Right cardiac atrium (tissue), 5 donors: ENCODE measurements around the gene CTSS. TPM values are rescaled to one million over a fixed set of nuclear protein-coding genes. Genes with fewer than 3 reads are reported as not detected.
A peak's percentile ranks its signal among the peaks of the same experiment; 100 is the strongest.

ENCODE experiments used
- ATAC-seq, 2 donors: fragments of 200-7000 bp; cut with Tn5 transposase; one replicate each; pipeline versions ENCODE4 v1.8.0 to v1.9.1; 2020; ENCODE audit warnings: moderate library complexity in 2 of 2, mild to moderate bottlenecking in 1 of 2
- DNase-seq, 3 donors: peaks; one replicate each; pipeline ENCODE4 v3.0.0-alpha.2; 2020
- H3K27ac ChIP-seq: one replicate; pipeline ENCODE4 v1.5.1; 2013; ENCODE audit warnings: mild to moderate bottlenecking, low read length, control low read depth, moderate library complexity
- H3K27me3 ChIP-seq: one replicate; pipeline ENCODE4 v1.6.1; 2013; ENCODE audit not compliant: control insufficient read depth, insufficient read depth
- H3K4me1 ChIP-seq: one replicate; pipeline ENCODE4 v1.6.1; 2013; ENCODE audit warnings: low read length; ENCODE audit not compliant: control insufficient read depth, insufficient read depth
- H3K4me3 ChIP-seq: one replicate; pipeline ENCODE4 v1.5.1; 2013; ENCODE audit warnings: low read length, control low read depth
- H3K9me3 ChIP-seq: one replicate; pipeline ENCODE4 v1.6.1; 2013; ENCODE audit warnings: low read length; ENCODE audit not compliant: control insufficient read depth
- WGBS: extraction: QIAGEN DNeasy Blood & Tissue Kit; methylation state at CpG from one replicate; pipeline ENCODE4 v1.1.7; 2013; 5-methylcytosine and 5-hydroxymethylcytosine counted together
- intact Hi-C, 4 donors: fragments of 100-400 bp; cut with DNase I; formaldehyde crosslinking; loops; one replicate each; pipeline versions ENCODE4 v1.11.0 to v1.14.0; 2022 to 2023
- polyA plus RNA-seq: library from polyadenylated mRNA; stranded (reverse); fragments of 200-250 nt; gene quantifications from one replicate; pipeline ENCODE4 v1.2.3, GENCODE V29; 2013
- total RNA-seq, 4 donors: library from RNA; stranded (reverse); fragmentation: NEBNext Ultra II Directional; extraction: Animal tissue kit (Norgen Biotek cat#: 25700); gene quantifications; one replicate each; pipeline ENCODE4 v1.2.1, GENCODE V29; 2021
- donor health status: healthy with polysubstance abuse.
- donor health status: DM: no; HTN: yes; CAD: no.
- donor health status: DM: no; HTN: no; CAD: no.
- donor health status: DM: no; HTN: yes; CAD: no; lungs with severe emphysema.
- donor health status: DM: yes; HTN: yes; CAD: no.

Gene CTSS
- total and polyA plus RNA-seq, 5 donors, result 8.7 to 64.7 (median 48.1) TPM

- peak within 1 kb of the TSS; percentile 95 for H3K27ac ChIP-seq
- no peaks in the 10 kb centered on the region for H3K9me3 ChIP-seq
- ATAC-seq, result peak; percentile 100
- H3K27me3 ChIP-seq, result no peaks in the 10 kb centered on the region
- peak; percentile 89 to 94 (median 92) for DNase-seq
- no peaks in the 10 kb centered on the region for H3K4me1 ChIP-seq
- intact Hi-C loops, result no loop called here
- 3% methylated on average over 18 of the region's 18 CpGs for WGBS
- peak within 1 kb of the TSS; percentile 100 for H3K4me3 ChIP-seq
Observed at GRCh38 chr1:150696995-150697927, 68.3 kb downstream of the CTSS start, which contains the start of gene GOLPH3L. TSS of gene GOLPH3L (minus strand) at chr1:150697154. CDS start at chr1:150694838, 2,316 bp downstream.

- ATAC-seq (peak in 1 of 2 donors; percentile 27), DNase-seq (no peak)
- intact Hi-C loops, result no loop called here
- peak overlapping the region; percentile 95 for H3K27ac ChIP-seq
- no peaks in the 10 kb centered on the region for H3K4me1 ChIP-seq
- peak overlapping the region; percentile 100 for H3K4me3 ChIP-seq
- H3K27me3 ChIP-seq, result no peaks in the 10 kb centered on the region
- no peaks in the 10 kb centered on the region for H3K9me3 ChIP-seq
- under 1% methylated on average over 6 of the region's 6 CpGs for WGBS
Observed at GRCh38 chr1:150696590-150696989, 69.0 kb downstream of the CTSS start.

GRCh38 chr1:150696162-150696561 is 69.4 kb downstream of the CTSS start:
- Histone ChIP-seq H3K9me3 (no peaks in the 10 kb centered on the region), H3K4me1 (no peaks in the 10 kb centered on the region), H3K27me3 (no peaks in the 10 kb centered on the region), H3K27ac (no peak overlapping the region), H3K4me3 (peak overlapping the region; percentile 100)
- no peak for DNase-seq
- intact Hi-C loops, result no loop called here
- WGBS, result 34% methylated on average over 1 of the region's 1 CpG
- no peak for ATAC-seq

GRCh38 chr1:150695561-150695960 is 70.0 kb downstream of the CTSS start:
- intact Hi-C loops, result no loop called here
- no peaks in the 10 kb centered on the region for H3K4me1 ChIP-seq
- 80% methylated on average over 4 of the region's 4 CpGs for WGBS

GRCh38 chr1:150692720-150693119 is 72.9 kb downstream of the CTSS start:
- no peak for DNase-seq
- ATAC-seq, result no peak
- H3K4me1 ChIP-seq, result no peaks in the 10 kb centered on the region
- no peaks in the 10 kb centered on the region for H3K27me3 ChIP-seq
- H3K4me3 ChIP-seq, result no peak overlapping the region
- 66% methylated on average over 3 of the region's 3 CpGs for WGBS
- no peak overlapping the region for H3K27ac ChIP-seq
- H3K9me3 ChIP-seq, result no peaks in the 10 kb centered on the region
- intact Hi-C loops, result no loop called here

More at GRCh38 chr1:150695561-150695960, 70.0 kb downstream of the CTSS start:
- Histone ChIP-seq H3K27me3 (no peaks in the 10 kb centered on the region), H3K4me3 (no peak overlapping the region), H3K27ac (no peak overlapping the region), H3K9me3 (no peaks in the 10 kb centered on the region)
- DNase-seq (no peak), ATAC-seq (no peak)

- 70% methylated on average over 1 of the region's 1 CpG for WGBS
- intact Hi-C loops, result no loop called here
- H3K27me3 ChIP-seq, result no peaks in the 10 kb centered on the region
- no peak overlapping the region for H3K27ac ChIP-seq
- no peaks in the 10 kb centered on the region for H3K4me1 ChIP-seq
- H3K4me3 ChIP-seq, result no peak overlapping the region
- no peaks in the 10 kb centered on the region for H3K9me3 ChIP-seq
- no peak for DNase-seq
- no peak for ATAC-seq
Observed at GRCh38 chr1:150688763-150689162, 76.8 kb downstream of the CTSS start.

- H3K4me1 ChIP-seq, result no peaks in the 10 kb centered on the region
- DNase-seq (no peak), ATAC-seq (no peak)
- H3K9me3 ChIP-seq, result no peaks in the 10 kb centered on the region
- WGBS, result 97% methylated on average over 3 of the region's 3 CpGs
- intact Hi-C loops, result no loop called here
- no peaks in the 10 kb centered on the region for H3K27me3 ChIP-seq
- no peak overlapping the region for H3K27ac ChIP-seq
- H3K4me3 ChIP-seq, result no peak overlapping the region
Observed at GRCh38 chr1:150686275-150686674, 79.3 kb downstream of the CTSS start.

GRCh38 chr1:150683914-150684313 is 81.7 kb downstream of the CTSS start:
- 75% methylated on average over 1 of the region's 1 CpG for WGBS

More at GRCh38 chr1:150683914-150684313, 81.7 kb downstream of the CTSS start:
- Histone ChIP-seq H3K4me1 (no peaks in the 10 kb centered on the region), H3K27ac (no peak overlapping the region), H3K9me3 (no peaks in the 10 kb centered on the region), H3K27me3 (no peaks in the 10 kb centered on the region), H3K4me3 (no peak overlapping the region)
- ATAC-seq (no peak), DNase-seq (no peak)
- intact Hi-C loops, result no loop called here

Other genes with a start within 250 kb of the CTSS start
- gene ADAMTSL4, start 216.4 kb downstream of the CTSS start, total RNA-seq, result 10 to 100 TPM; 22.6 to 57.0 (median 37.2) TPM
- 26.3 TPM for gene ADAMTSL4, start 216.4 kb downstream of the CTSS start, polyA plus RNA-seq
- gene MCL1, start 186.2 kb downstream of the CTSS start, total RNA-seq, result 100 to 1,000 TPM in 1 of 4 donors, 10 to 100 TPM in 3; 65.5 to 130 (median 80.2) TPM
- gene MCL1, start 186.2 kb downstream of the CTSS start, polyA plus RNA-seq, result 78.7 TPM
- gene ENSA, start 136.2 kb downstream of the CTSS start, total RNA-seq, result 100 to 1,000 TPM; 111 to 122 (median 118) TPM
- gene ENSA, start 136.2 kb downstream of the CTSS start, polyA plus RNA-seq, result 81.6 TPM
- gene GOLPH3L, start 68.6 kb downstream of the CTSS start, total RNA-seq, result 10 to 100 TPM; 14.8 to 21.7 (median 19.1) TPM
- 11.4 TPM for gene GOLPH3L, start 68.6 kb downstream of the CTSS start, polyA plus RNA-seq
- under 1 TPM; 0.26 to 0.64 (median 0.54) TPM for gene HORMAD1, start 44.9 kb downstream of the CTSS start, total RNA-seq
- gene HORMAD1, start 44.9 kb downstream of the CTSS start, polyA plus RNA-seq, result not detected
- 10 to 100 TPM; 13.6 to 22.2 (median 16.1) TPM for gene CTSK, start 42.5 kb upstream of the CTSS start, total RNA-seq
- 13.5 TPM for gene CTSK, start 42.5 kb upstream of the CTSS start, polyA plus RNA-seq
- gene ARNT, start 110.8 kb upstream of the CTSS start, total RNA-seq, result 10 to 100 TPM; 35.6 to 38.9 (median 37.6) TPM
- gene ARNT, start 110.8 kb upstream of the CTSS start, polyA plus RNA-seq, result 15.0 TPM
- not detected for gene CTXND2, start 121.4 kb upstream of the CTSS start, total RNA-seq
- gene CTXND2, start 121.4 kb upstream of the CTSS start, polyA plus RNA-seq, result not detected
- gene SETDB1, start 160.6 kb upstream of the CTSS start, total RNA-seq, result 10 to 100 TPM; 17.4 to 23.8 (median 20.3) TPM
- 12.5 TPM for gene SETDB1, start 160.6 kb upstream of the CTSS start, polyA plus RNA-seq
- gene CERS2, start 209.1 kb upstream of the CTSS start, total RNA-seq, result 100 to 1,000 TPM in 1 of 4 donors, 10 to 100 TPM in 3; 89.3 to 110 (median 93.5) TPM
- 77.3 TPM for gene CERS2, start 209.1 kb upstream of the CTSS start, polyA plus RNA-seq
- under 1 TPM in 1 of 4 donors, not detected in 3; 0.21 TPM for gene ANXA9, start 216.5 kb upstream of the CTSS start, total RNA-seq
- gene ANXA9, start 216.5 kb upstream of the CTSS start, polyA plus RNA-seq, result 0.23 TPM
- gene MINDY1, start 241.1 kb upstream of the CTSS start, total RNA-seq, result 10 to 100 TPM; 46.7 to 86.4 (median 52.1) TPM
- 34.9 TPM for gene MINDY1, start 241.1 kb upstream of the CTSS start, polyA plus RNA-seq
- gene PRUNE1, start 242.7 kb upstream of the CTSS start, total RNA-seq, result 10 to 100 TPM; 45.8 to 66.0 (median 49.8) TPM
- gene PRUNE1, start 242.7 kb upstream of the CTSS start, polyA plus RNA-seq, result 39.3 TPM